ENCODE data around the gene RIN1.

The RIN1 gene

DNA sequence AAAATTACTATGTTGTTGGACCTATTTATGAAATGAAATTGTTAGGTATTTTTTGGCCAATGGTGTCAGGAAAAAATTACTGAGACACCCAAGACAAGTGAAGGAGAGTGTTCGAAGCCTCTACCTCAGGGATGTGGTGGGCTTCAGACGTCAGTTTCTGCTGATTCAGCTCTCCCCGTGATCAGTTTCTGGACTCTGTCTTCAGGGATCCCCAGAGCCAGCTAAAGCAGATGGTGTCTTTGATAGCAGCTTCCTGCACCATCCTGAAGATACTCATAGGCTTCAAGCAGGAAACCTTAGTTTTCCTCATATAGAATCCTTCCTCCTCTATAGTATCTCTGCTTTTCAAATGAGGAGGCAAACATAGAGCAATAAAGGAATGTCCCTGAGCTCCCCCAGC lies 26.8 kb downstream of the RIN1 start:
- Histone ChIP-seq H3K79me1 (replicated peaks; ENCODE audit: low read length, poor library complexity, severe bottlenecking) (no peaks in the 10 kb centered on the region), H2BK12ac (ENCODE audit: low read length in 2 of 2) (no peak overlapping the region), H2BK15ac (ENCODE audit: low read depth, poor library complexity, severe bottlenecking) (no peak overlapping the region), H3K9me3 (ENCODE audit: control insufficient read depth, low read length) (no peaks in the 10 kb centered on the region), H3K4me3 (ENCODE audit: insufficient read depth in 1 of 2, low read depth in 1 of 2, low read length in 2 of 2) (no peak overlapping the region), H3K4ac (ENCODE audit: low read depth in 1 of 2, low read length in 2 of 2) (no peak overlapping the region), H3K9ac (ENCODE audit: low read length) (no peak overlapping the region), H3K27me3 (ENCODE audit: control insufficient read depth in 1 of 2, insufficient read depth in 1 of 2, low read length in 2 of 2) (peaks cover 5% of the 10 kb centered on the region in 2 experiments), H2BK120ac (ENCODE audit: low read depth, low read length) (no peak overlapping the region), H3K23ac (ENCODE audit: low read length in 2 of 2) (no peak overlapping the region), H2AK5ac (ENCODE audit: low read length, severe bottlenecking) (no peak overlapping the region), H3K36me3 (ENCODE audit: control insufficient read depth in 1 of 2, insufficient read depth in 2 of 2, low read depth in 1 of 2, low read length in 2 of 2) (peaks cover 0 to 3% of the 10 kb centered on the region in 2 experiments), H2AFZ (ENCODE audit: low read depth, low read length) (no peak overlapping the region), H3K27ac (ENCODE audit: low read length, poor library complexity, severe bottlenecking) (no peak overlapping the region), H3K4me2 (ENCODE audit: low read length, poor library complexity, severe bottlenecking) (no peak overlapping the region), H4K8ac (ENCODE audit: low read length) (no peak overlapping the region), H2BK5ac (ENCODE audit: low read depth, low read length, poor library complexity, severe bottlenecking) (no peak overlapping the region), H3K18ac (ENCODE audit: low read depth in 1 of 2, low read length in 2 of 2) (no peak overlapping the region), H4K91ac (ENCODE audit: low read length) (no peak overlapping the region), H3K4me1 (ENCODE audit: control insufficient read depth, insufficient read depth, low read depth, low read length) (peaks cover 17% of the 10 kb centered on the region), H3K14ac (ENCODE audit: low read length in 2 of 2) (no peak overlapping the region)
- WGBS: 35% methylated on average over 3 of the region's 3 CpGs
- no peak for DNase-seq

- H3K23ac ChIP-seq (ENCODE audit: low read length in 2 of 2): no peak overlapping the region
These were observed 33.6 kb downstream of the RIN1 start for GRCh38 chr11:66302656-66303055.

DNA sequence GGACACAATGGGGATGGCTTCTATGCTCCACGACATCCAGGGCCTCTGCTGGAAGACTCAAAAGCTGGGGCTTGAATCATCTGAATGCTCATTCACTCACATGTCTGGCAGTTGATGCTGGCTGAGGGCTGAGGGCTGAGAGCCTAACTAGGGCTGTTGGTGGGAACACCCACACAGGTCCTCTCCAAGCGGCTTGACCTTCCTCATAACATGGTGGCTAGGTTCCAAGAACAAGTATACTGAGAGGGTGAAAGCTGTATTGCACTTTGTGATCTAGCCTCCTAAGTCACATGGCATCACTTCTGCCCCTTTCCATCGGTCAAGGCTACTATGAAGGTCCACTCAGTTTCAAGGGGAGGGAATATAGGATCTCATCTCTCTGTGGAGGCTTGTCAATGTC lies 37.0 kb downstream of the RIN1 start:
- no peak overlapping the region for H3K9ac ChIP-seq (ENCODE audit: low read length)

More at GRCh38 chr11:66302656-66303055, 33.6 kb downstream of the RIN1 start:
- Histone ChIP-seq H2AK5ac (ENCODE audit: low read length, severe bottlenecking) (no peak overlapping the region), H3K36me3 (ENCODE audit: control insufficient read depth in 1 of 2, insufficient read depth in 2 of 2, low read depth in 1 of 2, low read length in 2 of 2) (no peaks in the 10 kb centered on the region), H3K18ac (ENCODE audit: low read depth in 1 of 2, low read length in 2 of 2) (no peak overlapping the region), H2BK120ac (ENCODE audit: low read depth, low read length) (no peak overlapping the region), H3K27ac (ENCODE audit: low read length, poor library complexity, severe bottlenecking) (no peak overlapping the region), H3K9ac (ENCODE audit: low read length) (no peak overlapping the region), H3K4ac (ENCODE audit: low read depth in 1 of 2, low read length in 2 of 2) (no peak overlapping the region), H4K91ac (ENCODE audit: low read length) (no peak overlapping the region), H3K27me3 (ENCODE audit: control insufficient read depth in 1 of 2, insufficient read depth in 1 of 2, low read length in 2 of 2) (peaks cover 9 to 11% of the 10 kb centered on the region in 2 experiments), H3K4me3 (ENCODE audit: insufficient read depth in 1 of 2, low read depth in 1 of 2, low read length in 2 of 2) (no peak overlapping the region), H3K4me2 (ENCODE audit: low read length, poor library complexity, severe bottlenecking) (no peak overlapping the region), H2AFZ (ENCODE audit: low read depth, low read length) (no peak overlapping the region), H3K79me1 (replicated peaks; ENCODE audit: low read length, poor library complexity, severe bottlenecking) (no peaks in the 10 kb centered on the region), H2BK5ac (ENCODE audit: low read depth, low read length, poor library complexity, severe bottlenecking) (no peak overlapping the region), H3K9me3 (ENCODE audit: control insufficient read depth, low read length) (no peaks in the 10 kb centered on the region), H2BK15ac (ENCODE audit: low read depth, poor library complexity, severe bottlenecking) (no peak overlapping the region), H3K14ac (ENCODE audit: low read length in 2 of 2) (no peak overlapping the region), H4K8ac (ENCODE audit: low read length) (no peak overlapping the region), H2BK12ac (ENCODE audit: low read length in 2 of 2) (no peak overlapping the region), H3K4me1 (ENCODE audit: control insufficient read depth, insufficient read depth, low read depth, low read length) (no peaks in the 10 kb centered on the region)
- DNase-seq: no peak
- 94% methylated on average over 12 of the region's 12 CpGs for WGBS

DNA sequence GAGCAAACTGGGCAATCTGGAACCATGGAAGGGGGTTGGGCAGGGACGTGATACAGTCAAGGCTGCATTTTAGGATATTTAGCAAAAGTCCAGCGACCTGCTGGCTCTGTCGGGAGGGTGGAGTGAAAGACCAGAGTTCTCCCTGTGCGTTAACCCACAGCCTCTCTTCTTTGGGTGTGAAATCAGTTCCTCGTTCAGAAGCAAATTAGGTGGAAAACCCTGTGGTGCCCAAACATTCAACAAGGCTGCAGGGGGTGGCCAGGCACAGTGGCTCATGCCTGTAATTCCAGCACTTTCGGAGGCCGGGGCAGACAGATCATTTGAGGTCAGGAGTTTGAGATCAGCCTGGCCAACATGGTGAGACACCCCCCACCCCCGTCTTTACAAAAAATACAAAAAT lies 38.6 kb downstream of the RIN1 start:
- 53% methylated on average over 8 of the region's 8 CpGs for WGBS
- no peak for DNase-seq

More for the DNA sequence above, 37.0 kb downstream of the RIN1 start:
- Histone ChIP-seq H2BK12ac (ENCODE audit: low read length in 2 of 2) (no peak overlapping the region), H3K4me2 (ENCODE audit: low read length, poor library complexity, severe bottlenecking) (no peak overlapping the region), H2AFZ (ENCODE audit: low read depth, low read length) (no peak overlapping the region), H3K4me1 (ENCODE audit: control insufficient read depth, insufficient read depth, low read depth, low read length) (no peaks in the 10 kb centered on the region), H2BK15ac (ENCODE audit: low read depth, poor library complexity, severe bottlenecking) (no peak overlapping the region), H4K91ac (ENCODE audit: low read length) (no peak overlapping the region), H2AK5ac (ENCODE audit: low read length, severe bottlenecking) (no peak overlapping the region), H3K14ac (ENCODE audit: low read length in 2 of 2) (no peak overlapping the region), H2BK5ac (ENCODE audit: low read depth, low read length, poor library complexity, severe bottlenecking) (no peak overlapping the region), H3K79me1 (replicated peaks; ENCODE audit: low read length, poor library complexity, severe bottlenecking) (no peaks in the 10 kb centered on the region), H3K9me3 (ENCODE audit: control insufficient read depth, low read length) (no peaks in the 10 kb centered on the region), H3K18ac (ENCODE audit: low read depth in 1 of 2, low read length in 2 of 2) (no peak overlapping the region), H3K27me3 (ENCODE audit: control insufficient read depth in 1 of 2, insufficient read depth in 1 of 2, low read length in 2 of 2) (peaks cover 16 to 28% of the 10 kb centered on the region in 2 experiments), H4K8ac (ENCODE audit: low read length) (no peak overlapping the region), H3K27ac (ENCODE audit: low read length, poor library complexity, severe bottlenecking) (no peak overlapping the region), H2BK120ac (ENCODE audit: low read depth, low read length) (no peak overlapping the region), H3K36me3 (ENCODE audit: control insufficient read depth in 1 of 2, insufficient read depth in 2 of 2, low read depth in 1 of 2, low read length in 2 of 2) (peaks cover 0 to 11% of the 10 kb centered on the region in 2 experiments), H3K23ac (ENCODE audit: low read length in 2 of 2) (no peak overlapping the region), H3K4ac (ENCODE audit: low read depth in 1 of 2, low read length in 2 of 2) (no peak overlapping the region), H3K4me3 (ENCODE audit: insufficient read depth in 1 of 2, low read depth in 1 of 2, low read length in 2 of 2) (no peak overlapping the region)
- WGBS: 87% methylated on average over 3 of the region's 3 CpGs
- no peak for DNase-seq

More for the DNA sequence above, 38.6 kb downstream of the RIN1 start:
- H3K4me1 ChIP-seq (ENCODE audit: control insufficient read depth, insufficient read depth, low read depth, low read length): peaks cover 3% of the 10 kb centered on the region
- H3K9me3 ChIP-seq (ENCODE audit: control insufficient read depth, low read length): no peaks in the 10 kb centered on the region
- peaks cover 31 to 44% of the 10 kb centered on the region in 2 experiments for H3K27me3 ChIP-seq (ENCODE audit: control insufficient read depth in 1 of 2, insufficient read depth in 1 of 2, low read length in 2 of 2)
- H2BK12ac ChIP-seq (ENCODE audit: low read length in 2 of 2): no peak overlapping the region
- no peak overlapping the region for H3K4me2 ChIP-seq (ENCODE audit: low read length, poor library complexity, severe bottlenecking)
- H3K79me1 ChIP-seq (replicated peaks; ENCODE audit: low read length, poor library complexity, severe bottlenecking): no peaks in the 10 kb centered on the region
- no peak overlapping the region for H3K23ac ChIP-seq (ENCODE audit: low read length in 2 of 2)
- no peak overlapping the region for H3K18ac ChIP-seq (ENCODE audit: low read depth in 1 of 2, low read length in 2 of 2)
- H2BK120ac ChIP-seq (ENCODE audit: low read depth, low read length): no peak overlapping the region
- H3K27ac ChIP-seq (ENCODE audit: low read length, poor library complexity, severe bottlenecking): no peak overlapping the region
- no peak overlapping the region for H3K9ac ChIP-seq (ENCODE audit: low read length)
- H2AK5ac ChIP-seq (ENCODE audit: low read length, severe bottlenecking): no peak overlapping the region
- no peak overlapping the region for H4K8ac ChIP-seq (ENCODE audit: low read length)
- H3K4me3 ChIP-seq (ENCODE audit: insufficient read depth in 1 of 2, low read depth in 1 of 2, low read length in 2 of 2): no peak overlapping the region
- no peak overlapping the region for H2BK5ac ChIP-seq (ENCODE audit: low read depth, low read length, poor library complexity, severe bottlenecking)
- no peak overlapping the region for H3K14ac ChIP-seq (ENCODE audit: low read length in 2 of 2)
- H2BK15ac ChIP-seq (ENCODE audit: low read depth, poor library complexity, severe bottlenecking): no peak overlapping the region
- no peak overlapping the region for H3K4ac ChIP-seq (ENCODE audit: low read depth in 1 of 2, low read length in 2 of 2)
- no peak overlapping the region for H4K91ac ChIP-seq (ENCODE audit: low read length)
- peaks cover 0 to 11% of the 10 kb centered on the region in 2 experiments for H3K36me3 ChIP-seq (ENCODE audit: control insufficient read depth in 1 of 2, insufficient read depth in 2 of 2, low read depth in 1 of 2, low read length in 2 of 2)
- H2AFZ ChIP-seq (ENCODE audit: low read depth, low read length): no peak overlapping the region

Data from mesenchymal stem cell (in vitro differentiated cells and primary cell).